NT2/D1 (cell line): ENCODE measurements around the gene MEOX1.

ENCODE experiments used
- DNase-seq: peaks from one replicate; pipeline ENCODE4 v3.0.0-alpha.2; 2011; ENCODE audit warnings: low read depth, low spot score
- H3K27me3 ChIP-seq: 2 replicates; pipeline ENCODE4 v1.6.0; 2011; ENCODE audit warnings: mild to moderate bottlenecking; ENCODE audit not compliant: insufficient read length, insufficient read depth
- H3K36me3 ChIP-seq: 2 replicates; pipeline ENCODE4 v1.6.1; 2011; ENCODE audit warnings: mild to moderate bottlenecking, low read length, mixed read lengths; ENCODE audit not compliant: insufficient read depth, insufficient read length
- H3K4me1 ChIP-seq: 2 replicates; pipeline ENCODE4 v1.5.1; 2011; ENCODE audit not compliant: insufficient read depth, insufficient read length
- H3K4me3 ChIP-seq: 2 replicates; pipeline ENCODE4 v1.5.1; 2011; ENCODE audit warnings: low read depth; ENCODE audit not compliant: insufficient read length
- H3K9ac ChIP-seq: 2 replicates; pipeline ENCODE4 v1.6.0; 2011; ENCODE audit warnings: low read depth; ENCODE audit not compliant: insufficient read length
- H3K9me3 ChIP-seq: 2 replicates; pipeline ENCODE4 v1.5.1; 2011; ENCODE audit warnings: mild to moderate bottlenecking, low read length; ENCODE audit not compliant: insufficient read depth
- SUZ12 ChIP-seq: IDR thresholded peaks from 2 replicates; pipeline ENCODE4 v1.6.1; 2011; ENCODE audit not compliant: insufficient read length, insufficient read depth; ENCODE audit errors: extremely low read depth
- YY1 ChIP-seq: IDR thresholded peaks from 2 replicates; pipeline ENCODE4 v1.6.1; 2011; ENCODE audit not compliant: insufficient read length, insufficient read depth
- ZNF274 ChIP-seq: IDR thresholded peaks from 2 replicates; pipeline ENCODE4 v1.6.1; 2011; ENCODE audit warnings: mild to moderate bottlenecking, low read depth, low read length

MEOX1 gene

DNA sequence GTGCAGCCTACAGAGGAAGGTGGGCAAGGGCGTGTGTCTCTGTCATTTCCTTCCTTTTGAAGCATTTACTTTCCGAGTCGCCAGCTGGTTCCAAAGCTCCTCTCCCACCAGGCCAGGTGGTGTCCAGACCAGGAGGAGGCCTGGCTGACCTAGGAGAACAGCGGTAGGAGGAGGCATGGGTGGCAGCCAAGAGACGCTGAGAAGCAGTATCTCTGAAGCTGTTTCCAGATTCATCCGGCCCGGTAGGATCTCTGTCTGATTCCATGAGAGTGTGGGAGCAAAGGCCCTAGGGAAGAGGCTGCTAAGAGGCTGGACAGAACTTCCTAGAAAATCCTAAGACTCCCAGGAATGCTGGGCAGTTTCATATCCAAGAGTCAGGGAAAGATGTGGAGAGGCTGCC, 20.3 kb downstream of the MEOX1 start:
- H3K36me3 ChIP-seq = no peaks in the 10 kb centered on the region
- peaks cover 8% of the 10 kb centered on the region for H3K4me1 ChIP-seq
- no peak overlapping the region for H3K4me3 ChIP-seq
- H3K27me3 ChIP-seq = no peaks in the 10 kb centered on the region
- no peak for TF ChIP-seq ZNF274
- no peak for TF ChIP-seq YY1
- no peak for TF ChIP-seq SUZ12
- H3K9ac ChIP-seq = no peak overlapping the region
- no peaks in the 10 kb centered on the region for H3K9me3 ChIP-seq
- no peak for DNase-seq

DNA sequence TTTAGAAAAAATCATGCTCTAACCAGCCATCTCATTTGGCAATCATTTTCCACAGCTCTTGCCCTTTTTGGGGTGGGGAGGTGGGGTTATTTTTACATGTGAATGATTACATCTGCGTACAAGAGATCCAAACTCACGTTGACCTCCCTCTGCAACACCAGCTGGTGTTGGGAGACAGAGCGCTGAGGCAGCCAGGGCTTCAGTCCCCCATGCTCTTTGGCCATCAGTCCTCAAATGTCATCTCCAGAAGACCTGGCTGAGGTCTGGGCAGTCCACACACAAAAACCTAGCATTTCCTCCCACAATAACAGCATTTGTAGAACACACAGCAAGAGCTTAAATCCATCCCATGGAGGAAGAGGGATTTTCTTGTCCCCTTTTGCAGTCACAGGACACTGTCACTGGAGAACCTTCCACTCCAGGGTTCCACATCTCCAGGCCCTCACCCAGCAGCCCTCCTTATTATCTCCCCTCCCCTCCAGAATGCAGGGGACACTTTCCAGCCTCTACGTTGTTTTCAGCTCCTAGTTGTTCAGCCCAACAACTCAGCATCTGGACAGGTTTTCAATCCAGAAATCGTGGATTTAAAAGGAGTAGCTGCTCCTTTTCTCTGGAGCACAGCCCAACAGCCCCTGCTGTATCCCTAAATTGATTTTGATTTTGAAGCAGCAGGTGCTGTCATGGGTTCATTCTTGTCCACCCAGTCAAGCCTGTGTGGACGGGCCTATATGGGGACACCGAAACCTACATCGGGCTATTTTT, 21.1 kb downstream of the MEOX1 start:
- Histone ChIP-seq H3K36me3 (no peaks in the 10 kb centered on the region), H3K27me3 (no peaks in the 10 kb centered on the region), H3K9ac (no peak overlapping the region), H3K4me3 (no peak overlapping the region), H3K9me3 (no peaks in the 10 kb centered on the region), H3K4me1 (peaks cover 8% of the 10 kb centered on the region)
- TF ChIP-seq SUZ12 (no peak), ZNF274 (no peak), YY1 (no peak)
- DNase-seq = no peak

DNA sequence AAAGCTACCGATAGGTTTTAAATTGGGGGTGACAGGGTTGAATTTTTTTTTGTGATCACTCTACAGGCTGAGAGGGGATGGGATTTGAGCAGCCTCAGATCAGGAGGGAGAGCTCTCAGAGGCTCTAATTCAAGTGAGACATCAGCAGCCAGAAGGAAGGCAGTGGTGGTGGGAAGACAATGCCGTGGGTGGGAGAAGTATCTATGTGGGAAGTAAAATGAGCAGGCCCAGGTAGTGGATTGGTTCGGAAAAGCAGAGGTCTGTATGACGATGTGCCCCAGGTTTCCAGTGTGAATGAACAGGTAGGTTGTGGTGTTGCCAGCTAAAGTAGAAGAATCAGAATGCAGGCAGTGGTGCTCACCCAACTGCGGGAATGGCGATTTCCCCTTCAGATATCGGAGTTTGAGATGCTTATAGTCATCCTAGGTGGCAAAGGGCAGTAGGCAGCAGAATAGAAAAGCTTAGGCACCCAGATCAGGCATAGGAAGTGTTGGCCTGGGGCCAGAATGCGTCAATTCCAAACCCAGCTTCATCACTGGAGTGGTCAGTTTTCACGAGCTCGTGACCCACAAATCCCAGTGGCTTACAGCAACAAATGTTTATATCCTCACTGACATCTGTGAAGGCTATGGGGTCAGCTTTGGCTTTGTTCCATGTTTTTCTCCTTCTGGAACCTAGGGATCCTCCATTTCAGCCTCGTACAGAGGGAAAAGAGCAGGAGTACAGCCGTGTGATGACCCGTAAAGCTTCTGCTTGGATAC, 24.0 kb downstream of the MEOX1 start:
- DNase-seq = no peak
- Histone ChIP-seq H3K27me3 (no peaks in the 10 kb centered on the region), H3K9ac (no peak overlapping the region), H3K4me3 (no peak overlapping the region), H3K9me3 (no peaks in the 10 kb centered on the region), H3K36me3 (no peaks in the 10 kb centered on the region), H3K4me1 (peaks cover 11% of the 10 kb centered on the region)
- TF ChIP-seq YY1 = no peak
- no peak for TF ChIP-seq ZNF274
- TF ChIP-seq SUZ12 = no peak

DNA sequence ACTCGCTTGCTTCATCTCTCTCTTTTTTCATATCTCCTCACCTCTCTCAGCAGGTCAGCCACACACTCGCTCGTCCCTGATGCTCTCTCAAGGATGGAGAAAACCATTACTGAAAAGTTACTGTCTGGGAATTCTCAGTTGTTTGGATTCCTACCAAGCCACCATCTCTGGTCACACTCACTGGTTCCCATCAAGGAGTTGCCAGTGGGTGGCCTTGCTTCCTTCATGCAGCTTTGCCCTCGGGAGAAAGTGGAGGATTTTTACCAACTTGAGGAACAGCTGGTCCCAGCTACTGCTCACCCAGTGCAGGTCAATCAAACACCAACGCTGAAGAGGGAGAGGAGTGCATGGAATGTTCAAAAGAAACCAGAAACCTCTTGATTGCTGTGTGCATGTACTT, 25.3 kb downstream of the MEOX1 start:
- TF ChIP-seq ZNF274 = no peak
- no peak for TF ChIP-seq SUZ12
- no peak for TF ChIP-seq YY1
- no peak for DNase-seq
- Histone ChIP-seq H3K36me3 (no peaks in the 10 kb centered on the region), H3K4me1 (peaks cover 6% of the 10 kb centered on the region), H3K9ac (no peak overlapping the region), H3K27me3 (no peaks in the 10 kb centered on the region), H3K4me3 (no peak overlapping the region), H3K9me3 (no peaks in the 10 kb centered on the region)

DNA sequence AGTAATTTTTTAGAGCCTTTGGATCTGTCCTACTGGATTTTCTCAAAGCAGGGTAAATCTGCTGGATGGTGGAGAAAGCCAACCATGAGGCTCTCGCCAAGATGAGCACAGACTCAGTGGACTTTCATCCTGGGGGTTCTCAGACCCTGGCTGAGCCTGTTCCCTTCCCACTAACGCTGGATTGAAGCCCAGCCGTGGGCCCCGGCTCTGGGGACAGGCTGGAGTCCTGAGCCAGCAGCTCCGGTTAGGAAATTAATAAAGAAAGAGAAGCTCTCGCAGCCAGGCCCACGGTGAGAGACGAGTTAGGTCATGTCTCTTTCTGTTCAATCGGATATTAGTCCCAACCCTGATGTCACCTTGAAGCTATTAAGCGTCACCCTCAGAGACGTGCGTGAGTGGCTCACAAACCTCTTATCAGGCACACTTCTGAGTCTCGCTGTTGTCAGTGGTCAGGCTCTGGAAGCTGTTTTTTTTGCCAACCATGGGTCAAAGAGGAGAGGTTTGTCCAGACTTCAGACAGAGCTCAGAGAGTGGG, 27.1 kb downstream of the MEOX1 start:
- Histone ChIP-seq H3K4me3 (no peak overlapping the region), H3K4me1 (peaks cover 4% of the 10 kb centered on the region), H3K36me3 (no peaks in the 10 kb centered on the region), H3K27me3 (no peaks in the 10 kb centered on the region), H3K9me3 (no peaks in the 10 kb centered on the region), H3K9ac (no peak overlapping the region)
- DNase-seq = no peak
- TF ChIP-seq SUZ12 (no peak), ZNF274 (no peak), YY1 (no peak)

DNA sequence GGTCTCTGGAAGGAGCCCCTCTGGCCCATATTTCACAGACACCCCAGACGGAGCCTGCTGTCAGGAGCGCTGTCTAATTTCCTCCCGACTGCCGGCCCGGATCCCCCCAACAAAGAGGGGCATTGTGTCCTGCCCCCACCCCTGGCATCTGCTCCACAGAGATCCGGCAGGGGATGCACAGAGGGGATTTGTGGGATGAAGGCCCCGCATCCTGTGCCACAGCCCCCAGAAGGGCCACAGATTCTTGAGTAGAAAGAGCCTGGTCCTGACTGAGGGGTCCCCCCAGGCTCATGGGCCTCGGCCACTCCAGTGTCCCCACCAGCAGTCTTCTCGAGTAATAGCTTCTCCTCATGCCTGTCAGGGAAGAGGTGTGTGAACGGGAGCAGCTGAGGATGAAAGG, 29.5 kb downstream of the MEOX1 start:
- H3K4me3 ChIP-seq = no peak overlapping the region
- no peaks in the 10 kb centered on the region for H3K9me3 ChIP-seq
- peaks cover 12% of the 10 kb centered on the region for H3K4me1 ChIP-seq
- no peak overlapping the region for H3K9ac ChIP-seq
- TF ChIP-seq SUZ12 (no peak), YY1 (no peak), ZNF274 (no peak)
- DNase-seq = no peak
- no peaks in the 10 kb centered on the region for H3K36me3 ChIP-seq
- no peaks in the 10 kb centered on the region for H3K27me3 ChIP-seq

DNA sequence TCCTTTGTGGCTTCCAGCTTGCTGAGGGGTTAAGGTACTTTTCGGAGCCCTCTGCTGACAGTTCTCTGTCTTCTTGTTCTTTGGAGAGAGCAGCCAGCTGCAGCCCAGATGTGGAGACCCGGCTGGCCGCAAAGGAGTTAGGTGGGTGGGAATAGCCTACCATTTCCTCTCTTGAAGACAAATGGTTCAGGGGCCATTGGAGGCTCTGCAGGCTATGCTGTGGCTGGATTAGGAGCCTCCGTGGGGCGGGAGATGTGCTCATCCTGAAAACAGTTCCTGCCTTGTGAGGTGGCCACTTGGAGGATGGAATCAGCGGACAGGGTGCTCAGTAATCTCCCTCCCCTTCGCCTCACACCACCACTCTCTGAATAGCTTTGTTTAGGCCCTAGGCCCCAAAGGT, 30.3 kb downstream of the MEOX1 start:
- DNase-seq = no peak
- no peak overlapping the region for H3K9ac ChIP-seq
- peaks cover 12% of the 10 kb centered on the region for H3K4me1 ChIP-seq
- no peaks in the 10 kb centered on the region for H3K36me3 ChIP-seq
- no peak for TF ChIP-seq SUZ12
- H3K9me3 ChIP-seq = no peaks in the 10 kb centered on the region
- no peak overlapping the region for H3K4me3 ChIP-seq
- no peaks in the 10 kb centered on the region for H3K27me3 ChIP-seq
